ENCODE data around the gene E2F3. TPM values are rescaled to one million over a fixed set of nuclear protein-coding genes. Genes with fewer than 3 reads are reported as not detected.

The E2F3 gene
- total and polyA plus RNA-seq, 8 donors, result 0.58 to 11.6 (median 3.3) TPM

DNA sequence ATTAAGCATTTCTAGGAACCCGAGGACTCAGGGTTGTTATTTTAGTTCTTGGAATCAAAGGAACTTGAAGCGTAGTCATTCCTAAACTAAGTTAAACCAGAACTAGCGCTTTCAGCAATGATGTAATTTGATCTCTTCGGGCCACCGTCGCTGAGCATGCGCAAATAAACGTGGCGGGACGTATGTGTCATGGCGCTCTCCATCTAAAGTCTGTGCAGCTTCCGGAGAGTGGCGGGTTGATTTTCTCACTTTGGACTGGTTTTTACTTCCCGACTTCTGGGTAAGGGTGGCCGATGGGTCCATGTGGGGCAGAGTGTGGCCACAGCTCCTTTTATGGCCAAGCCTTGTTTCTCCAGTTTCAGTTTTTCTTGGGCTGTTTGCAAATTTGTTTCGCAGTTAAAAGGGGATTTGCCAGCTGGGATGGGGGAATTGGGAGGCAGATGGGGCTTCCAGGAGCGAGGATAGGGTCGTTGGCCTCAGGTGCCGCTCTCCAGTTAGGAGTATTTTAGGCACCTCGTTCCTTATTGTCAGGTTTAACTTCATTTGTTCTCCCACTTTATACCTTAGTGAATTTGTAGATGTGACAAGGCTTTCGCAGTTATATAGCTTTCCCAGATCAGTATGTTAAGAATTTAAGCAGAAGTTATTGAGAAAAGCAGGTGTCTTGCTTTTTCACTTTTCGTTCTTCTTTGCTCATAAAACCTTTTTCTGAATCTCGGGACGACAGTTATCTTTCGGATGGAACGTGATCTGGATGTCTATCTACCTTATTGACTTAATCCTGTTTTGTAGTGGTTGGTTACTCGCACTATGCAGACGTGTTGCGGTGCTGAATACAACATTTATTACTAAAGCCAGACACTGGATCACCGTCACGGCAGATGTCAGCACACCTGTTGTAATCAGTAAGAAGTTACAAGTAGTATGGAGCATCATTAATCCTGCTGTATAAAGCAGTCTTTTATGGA, 132.9 kb downstream of the E2F3 start, which contains the start of gene CDKAL1:
Gene CDKAL1, plus strand, starts transcription at position 163 of the 968 bp plus-strand sequence. CDS start 11,894 bp downstream, outside the sequence.
- H3K9me3 ChIP-seq, result no peaks in the 10 kb centered on the region
- peaks cover 0 to 16% (median 10%) of the 10 kb centered on the region in 4 donors for H3K36me3 ChIP-seq
- peak; percentile 92 to 97 for DNase-seq
- peak within 1 kb of the TSS; percentile 72 to 87 (median 84) for H3K4me3 ChIP-seq
- peak; percentile 90 to 97 (median 95) for TF ChIP-seq POLR2AphosphoS5 (IDR thresholded peaks at IDR 0.05)
- no peak for TF ChIP-seq EP300 (IDR thresholded peaks at IDR 0.05)
- WGBS, 5 donors, result 0 to 1% (median 1%) methylated on average over 31 of the region's 31 CpGs
- H3K27ac ChIP-seq, result peak within 1 kb of the TSS; percentile 81 to 93 (median 92)
- no peaks in the 10 kb centered on the region for H3K27me3 ChIP-seq
- peaks cover 6 to 39% (median 25%) of the 10 kb centered on the region in 4 donors for H3K4me1 ChIP-seq
- intact Hi-C loops (cut with DNase I; ENCODE audit: low total_unique reads), result loop anchor here (5.0 kb wide), 1 partner anchor 242 kb away; no protein-coding TSS in a partner anchor

DNA sequence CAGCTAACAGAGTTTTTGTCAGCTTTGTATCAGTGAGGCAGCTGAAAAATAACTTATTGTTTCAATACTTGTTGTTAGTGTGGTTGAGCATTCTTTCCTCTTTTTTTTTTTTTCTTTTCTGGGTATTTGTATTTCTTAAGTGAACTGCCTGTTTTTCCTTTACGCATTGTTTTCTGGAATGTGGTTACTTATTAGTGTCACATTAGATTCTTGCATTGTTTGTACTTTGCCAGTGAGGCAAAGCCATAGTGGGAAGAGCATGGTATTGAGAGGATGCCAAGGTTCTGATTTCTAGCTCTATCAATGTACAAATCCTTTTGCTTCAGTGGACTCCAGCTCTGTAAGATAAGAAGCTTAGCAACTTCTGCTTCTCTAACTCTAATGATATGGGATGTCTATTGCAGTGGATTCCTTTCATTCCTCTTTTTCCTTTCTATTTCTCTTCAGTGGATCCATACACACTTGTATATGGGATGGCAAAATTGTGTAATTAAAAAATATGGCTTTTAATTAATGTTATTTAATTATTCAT, 136.5 kb downstream of the E2F3 start:
- peaks cover 6 to 49% (median 28%) of the 10 kb centered on the region in 4 donors for H3K4me1 ChIP-seq
- H3K4me3 ChIP-seq, result no peak overlapping the region
- H3K36me3 ChIP-seq, result peaks cover 7 to 37% (median 30%) of the 10 kb centered on the region in 4 donors
- no peaks in the 10 kb centered on the region for H3K9me3 ChIP-seq
- no peak overlapping the region for H3K27ac ChIP-seq
- TF ChIP-seq POLR2A (IDR thresholded peaks at IDR 0.05) (no peak), EP300 (IDR thresholded peaks at IDR 0.05) (no peak), POLR2AphosphoS5 (IDR thresholded peaks at IDR 0.05) (no peak), CTCF (IDR thresholded peaks at IDR 0.05) (no peak)
- DNase-seq, result no peak
- WGBS, 5 donors, result 42 to 100% (median 97%) methylated on average over 1 of the region's 1 CpG
- H3K27me3 ChIP-seq, result no peaks in the 10 kb centered on the region
- intact Hi-C loops (cut with DNase I; ENCODE audit: low total_unique reads), result loop anchor here (5.0 kb wide), 1 partner anchor 246 kb away; no protein-coding TSS in a partner anchor

DNA sequence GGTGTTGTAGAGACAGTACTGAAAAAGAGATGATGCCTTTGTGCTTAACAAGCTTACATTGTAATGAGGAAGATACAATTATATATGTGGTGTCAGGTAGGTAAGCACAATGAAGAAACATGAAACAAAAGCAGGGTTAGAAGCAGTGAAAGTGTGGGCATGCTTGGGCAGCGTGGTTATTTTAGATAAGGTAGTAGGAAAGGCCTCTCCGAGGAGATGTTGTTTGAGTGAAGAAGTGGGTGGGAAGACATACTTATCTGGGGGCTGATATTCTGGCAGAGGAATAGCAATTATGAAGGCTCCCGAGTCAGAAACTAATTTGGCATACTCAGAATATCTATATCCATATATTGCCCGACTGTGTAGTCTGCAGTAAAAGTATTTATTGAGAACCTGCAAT, 137.2 kb downstream of the E2F3 start:
- Histone ChIP-seq H3K4me3 (no peak overlapping the region), H3K4me1 (peaks cover 6 to 46% (median 28%) of the 10 kb centered on the region in 4 donors), H3K27ac (no peak overlapping the region), H3K27me3 (no peaks in the 10 kb centered on the region), H3K9me3 (no peaks in the 10 kb centered on the region), H3K36me3 (peaks cover 7 to 37% (median 30%) of the 10 kb centered on the region in 4 donors)
- intact Hi-C loops (cut with DNase I; ENCODE audit: low total_unique reads), result loop anchor here (5.0 kb wide), 1 partner anchor 247 kb away; no protein-coding TSS in a partner anchor
- DNase-seq, result no peak
- TF ChIP-seq POLR2AphosphoS5 (IDR thresholded peaks at IDR 0.05) (no peak), EP300 (IDR thresholded peaks at IDR 0.05) (no peak), POLR2A (IDR thresholded peaks at IDR 0.05) (no peak), CTCF (IDR thresholded peaks at IDR 0.05) (no peak)
- WGBS, 5 donors, result 73 to 84% (median 80%) methylated on average over 4 of the region's 4 CpGs

GRCh38 chr6:20539387-20539786, 137.7 kb downstream of the E2F3 start:
- H3K27ac ChIP-seq, result no peak overlapping the region
- peaks cover 7 to 37% (median 30%) of the 10 kb centered on the region in 4 donors for H3K36me3 ChIP-seq
- no peaks in the 10 kb centered on the region for H3K27me3 ChIP-seq
- peaks cover 6 to 44% (median 28%) of the 10 kb centered on the region in 4 donors for H3K4me1 ChIP-seq
- no peaks in the 10 kb centered on the region for H3K9me3 ChIP-seq
- no peak for TF ChIP-seq EP300 (IDR thresholded peaks at IDR 0.05)
- no peak for DNase-seq
- H3K4me3 ChIP-seq, result no peak overlapping the region
- WGBS, 5 donors, result 81 to 98% (median 97%) methylated on average over 2 of the region's 2 CpGs
- intact Hi-C loops (cut with DNase I; ENCODE audit: low total_unique reads), result loop anchor here (5.0 kb wide), 1 partner anchor 247 kb away; no protein-coding TSS in a partner anchor

DNA sequence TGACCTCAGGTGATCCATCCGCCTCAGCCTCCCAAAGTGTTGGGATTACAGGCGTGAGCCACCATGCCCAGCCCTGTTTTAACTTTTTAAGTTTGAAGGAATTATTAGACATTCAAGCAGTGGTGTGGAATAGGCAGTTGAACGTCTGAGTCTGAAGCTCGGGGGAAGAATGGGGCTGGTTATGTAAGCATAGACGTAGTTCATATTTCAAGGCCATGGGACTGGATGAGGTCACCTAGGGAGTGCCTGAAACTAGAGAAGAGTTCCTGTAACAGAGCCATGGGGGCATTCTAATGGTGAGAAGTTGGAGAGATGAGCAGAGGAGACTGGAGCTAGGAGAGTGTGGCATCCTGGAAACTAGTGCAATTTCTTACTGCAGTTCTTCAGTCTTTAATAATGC, 139.0 kb downstream of the E2F3 start:
- intact Hi-C loops (cut with DNase I; ENCODE audit: low total_unique reads), result no loop called here
- Histone ChIP-seq H3K36me3 (peaks cover 7 to 41% (median 37%) of the 10 kb centered on the region in 4 donors), H3K27ac (no peak overlapping the region), H3K4me3 (no peak overlapping the region), H3K9me3 (no peaks in the 10 kb centered on the region), H3K4me1 (peaks cover 4 to 35% (median 19%) of the 10 kb centered on the region in 4 donors), H3K27me3 (no peaks in the 10 kb centered on the region)
- 80 to 95% (median 92%) methylated on average over 5 of the region's 5 CpGs for WGBS, 5 donors
- TF ChIP-seq POLR2AphosphoS5 (IDR thresholded peaks at IDR 0.05) (no peak), POLR2A (IDR thresholded peaks at IDR 0.05) (no peak), CTCF (IDR thresholded peaks at IDR 0.05) (no peak)
- DNase-seq, result no peak

Data from stomach (tissue), 9 donors.